GM21515 (cell line): ENCODE data around the gene RPS27L.

ENCODE experiments used
- ATAC-seq: cut with Tn5 transposase; IDR thresholded peaks from one replicate; pipeline ENCODE4 v1.9.1; 2021; ENCODE audit not compliant: unreplicated experiment

The RPS27L gene

GRCh38 chr15:63188247-63188925 is 31.1 kb upstream of the RPS27L start:
- ATAC-seq: no peak

DNA sequence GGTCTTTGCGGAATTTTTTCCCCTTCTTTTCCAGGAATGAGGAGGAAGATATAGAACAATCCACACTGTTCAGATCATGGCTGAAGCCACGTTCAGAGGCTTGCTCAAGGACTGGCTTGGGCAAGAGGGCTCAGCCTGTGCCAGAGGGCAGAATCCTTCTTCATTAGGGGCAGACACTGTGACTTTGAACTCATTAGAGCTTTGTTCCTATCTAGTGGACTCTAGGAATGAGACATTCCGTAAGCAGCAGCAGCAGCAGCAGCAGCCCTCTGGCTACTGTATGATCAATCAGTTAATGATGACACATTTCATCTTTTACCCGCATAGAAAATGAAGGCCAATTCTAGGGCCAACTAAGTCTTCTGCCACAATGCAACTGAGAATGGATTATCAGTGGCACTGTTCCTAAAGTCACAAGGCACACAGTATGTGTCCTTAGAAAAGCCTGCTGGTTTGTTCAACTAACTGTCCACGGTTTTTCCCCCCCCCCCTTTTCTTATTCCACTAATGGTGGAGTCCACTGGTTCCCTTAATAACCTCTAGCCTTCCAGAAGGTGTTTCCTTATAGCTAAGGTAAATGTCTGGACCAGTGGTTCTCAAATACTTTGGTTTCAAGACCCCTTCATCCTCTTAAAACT is 30.4 kb upstream of the RPS27L start:
- ATAC-seq: no peak

DNA sequence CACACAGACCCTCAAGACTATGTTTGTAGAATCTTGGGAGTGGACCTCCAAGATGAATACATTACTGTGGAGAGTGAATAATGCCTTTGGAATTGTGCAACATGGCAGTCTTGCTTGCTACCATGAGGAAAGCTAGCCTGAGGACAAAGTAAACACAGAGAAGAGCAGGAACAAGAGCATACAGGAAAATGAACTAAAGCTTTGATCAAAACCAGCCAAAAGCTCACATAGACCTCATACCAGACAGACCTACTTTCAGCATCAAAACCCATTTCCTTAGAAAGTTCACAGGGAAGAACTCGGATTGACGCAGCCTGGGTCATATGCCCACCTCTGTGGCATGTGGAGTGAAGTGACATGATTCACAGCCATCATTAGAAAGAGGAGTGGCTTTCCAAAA is 28.8 kb upstream of the RPS27L start:
- ATAC-seq: no peak

DNA sequence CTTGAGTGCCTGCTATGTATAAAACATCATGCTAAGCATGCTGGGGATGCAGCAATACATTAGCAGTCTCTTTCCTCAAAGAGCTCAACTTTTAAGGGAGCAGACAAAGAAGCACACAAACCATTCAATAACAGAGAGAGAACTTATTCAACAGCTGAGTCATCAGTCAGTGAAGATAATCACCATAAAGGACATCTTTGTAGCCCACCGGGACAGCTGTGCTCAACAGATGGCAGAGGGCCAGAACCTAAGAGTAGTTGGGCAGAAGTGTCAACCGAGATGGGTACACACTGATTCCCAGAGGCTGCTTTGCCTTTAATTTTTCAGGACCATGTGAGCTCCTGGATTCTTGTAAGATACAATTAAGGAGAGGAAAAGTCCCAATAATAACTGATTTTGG is 27.9 kb upstream of the RPS27L start:
- ATAC-seq: no peak

DNA sequence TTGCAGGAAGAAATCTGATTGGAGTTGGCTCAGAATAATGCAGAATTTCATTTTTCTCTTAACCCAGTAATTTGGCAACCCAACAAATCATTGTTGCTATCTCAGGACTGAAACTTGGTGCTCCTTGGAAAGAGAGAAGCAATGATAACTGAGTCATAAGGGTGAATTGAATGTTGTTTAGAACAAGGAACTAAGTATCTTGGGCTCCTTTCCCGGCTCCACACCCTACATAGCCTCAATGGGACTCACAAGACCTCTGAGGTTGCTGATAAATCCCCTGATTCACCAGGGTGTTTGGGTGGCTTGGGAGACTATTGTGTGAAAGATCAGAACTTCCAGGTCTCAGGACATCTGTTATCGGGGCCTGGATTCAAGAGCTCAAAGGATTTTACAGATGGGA is 24.4 kb upstream of the RPS27L start:
- no peak for ATAC-seq

GRCh38 chr15:63180746-63181145 is 23.5 kb upstream of the RPS27L start:
- no peak for ATAC-seq

GRCh38 chr15:63178034-63178433 is 20.8 kb upstream of the RPS27L start:
- ATAC-seq: no peak

GRCh38 chr15:63176302-63176701 is 19.0 kb upstream of the RPS27L start:
- ATAC-seq: no peak

- no peak for ATAC-seq
These were observed 15.7 kb upstream of the RPS27L start for GRCh38 chr15:63172851-63173451.

GRCh38 chr15:63172376-63172775 is 15.1 kb upstream of the RPS27L start:
- no peak for ATAC-seq

GRCh38 chr15:63169788-63170187 is 12.5 kb upstream of the RPS27L start:
- ATAC-seq: no peak

DNA sequence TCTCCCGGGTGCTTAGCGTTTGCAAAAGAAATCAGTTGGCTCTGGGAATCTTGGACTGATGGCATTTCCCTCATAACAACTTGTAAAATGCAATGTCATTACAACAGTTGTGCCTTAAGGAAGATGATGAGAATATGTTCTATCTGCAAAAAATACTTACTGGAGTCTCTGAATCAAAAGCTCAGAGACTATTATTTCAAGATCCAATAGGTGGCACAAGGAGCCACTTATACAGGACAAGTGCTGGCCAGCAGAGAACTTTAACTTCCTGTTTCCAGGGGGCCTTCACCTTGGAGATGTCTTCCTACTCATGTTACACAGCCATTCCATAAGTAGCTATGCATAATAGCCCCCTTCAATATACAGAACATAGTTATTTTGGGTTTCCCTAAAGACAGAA is 8.9 kb upstream of the RPS27L start:
- ATAC-seq: no peak

- ATAC-seq: no peak
These were observed 8.0 kb upstream of the RPS27L start for GRCh38 chr15:63165166-63165859.

DNA sequence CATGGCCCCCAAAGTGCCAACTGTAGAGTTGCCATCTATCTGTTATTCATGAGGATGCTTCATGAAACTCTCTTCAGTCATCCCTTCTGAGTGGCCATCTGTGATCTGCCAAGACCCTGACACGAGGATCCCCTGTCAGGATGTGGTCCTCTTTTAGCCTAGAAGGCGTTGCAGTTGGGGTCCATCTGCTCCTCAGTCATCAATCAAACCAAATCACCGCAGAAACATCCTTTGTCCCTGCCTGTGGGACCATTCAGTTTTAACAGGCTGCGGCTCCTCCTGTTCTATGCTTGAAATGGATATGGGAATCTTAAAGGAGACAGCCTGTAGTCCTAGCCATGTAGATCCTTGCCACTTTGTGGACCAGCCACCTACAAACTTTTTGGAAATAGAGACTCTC is 5.9 kb upstream of the RPS27L start:
- ATAC-seq: no peak

DNA sequence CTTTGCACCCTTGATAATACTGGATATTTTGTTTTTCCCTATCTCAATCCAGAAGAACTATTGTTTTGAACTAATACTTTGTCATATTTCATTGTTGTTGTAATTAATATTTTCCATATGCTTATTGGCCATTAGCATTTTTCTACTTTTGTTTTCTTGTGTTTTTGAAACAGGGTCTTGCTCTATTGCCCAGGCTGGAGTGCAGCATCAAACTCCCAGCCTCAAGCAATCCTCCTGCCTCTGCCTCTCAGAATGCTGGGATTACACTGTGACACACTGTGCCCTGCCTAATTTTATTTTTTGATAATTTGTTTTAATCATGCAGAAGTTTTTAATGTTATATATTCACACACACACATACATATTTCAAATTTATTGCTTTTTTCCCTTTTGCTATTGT is 3.4 kb upstream of the RPS27L start:
- ATAC-seq: no peak

DNA sequence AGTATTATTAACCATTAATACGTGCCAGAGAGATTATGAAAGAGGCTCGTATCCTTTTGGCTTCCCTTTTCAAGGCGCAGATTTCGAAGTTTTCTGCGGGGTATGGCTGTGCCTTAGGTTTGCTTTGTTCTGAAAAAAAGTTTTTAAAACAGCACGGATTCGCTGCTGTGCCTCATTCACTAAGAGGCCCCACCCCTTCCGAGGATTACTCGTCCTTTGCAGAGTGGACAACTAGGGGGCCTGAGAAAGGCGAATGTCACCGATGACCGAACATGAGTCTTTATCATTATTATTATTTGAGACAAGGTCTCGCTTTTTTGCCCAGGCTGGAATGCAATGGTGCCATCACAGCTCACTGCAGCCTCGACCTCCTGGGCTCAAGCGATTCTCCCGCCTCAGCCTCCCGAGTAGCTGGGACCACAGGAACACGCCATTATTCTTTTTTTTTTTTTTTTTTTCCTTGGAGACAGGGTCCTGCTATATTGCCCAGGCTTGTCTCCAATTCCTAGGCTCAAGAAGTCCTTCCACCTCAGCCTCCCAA is 684 bp upstream of the RPS27L start:
- ATAC-seq: peak; percentile 23

- ATAC-seq: no peak
These were observed 541 bp downstream of the RPS27L start for GRCh38 chr15:63156755-63157117.

DNA sequence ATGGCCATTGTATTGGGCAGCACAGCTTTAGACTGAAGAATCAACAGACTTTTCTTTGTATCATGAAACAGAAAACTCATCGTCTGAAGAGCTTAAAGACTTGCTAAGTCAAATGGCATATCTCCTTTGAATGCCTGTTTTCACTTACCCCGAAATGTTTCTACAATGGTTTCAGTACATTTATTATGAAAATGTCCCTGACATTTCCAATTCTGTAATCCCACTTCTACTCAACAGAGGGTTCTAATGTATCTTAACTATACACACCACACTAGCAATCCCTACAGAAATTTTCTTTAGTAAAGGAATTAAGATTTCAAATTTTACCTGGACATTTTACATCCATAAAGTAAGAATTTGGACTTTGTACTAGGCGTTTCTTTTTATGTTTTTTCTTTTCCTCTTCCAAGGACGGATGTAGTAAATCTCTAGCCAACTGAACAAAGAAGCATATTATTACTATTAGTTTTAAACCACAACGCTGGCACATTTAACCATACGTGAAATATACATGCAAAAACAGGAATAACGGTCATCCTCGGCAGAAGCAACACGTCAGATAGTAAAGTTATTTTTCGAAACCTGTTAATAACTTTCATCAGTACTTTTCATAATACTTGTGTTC is 1.1 kb downstream of the RPS27L start:
- no peak for ATAC-seq

GRCh38 chr15:63155486-63155885 is 1.8 kb downstream of the RPS27L start:
- ATAC-seq: no peak

- ATAC-seq: no peak
These were observed 5.6 kb downstream of the RPS27L start for GRCh38 chr15:63151665-63152064.

DNA sequence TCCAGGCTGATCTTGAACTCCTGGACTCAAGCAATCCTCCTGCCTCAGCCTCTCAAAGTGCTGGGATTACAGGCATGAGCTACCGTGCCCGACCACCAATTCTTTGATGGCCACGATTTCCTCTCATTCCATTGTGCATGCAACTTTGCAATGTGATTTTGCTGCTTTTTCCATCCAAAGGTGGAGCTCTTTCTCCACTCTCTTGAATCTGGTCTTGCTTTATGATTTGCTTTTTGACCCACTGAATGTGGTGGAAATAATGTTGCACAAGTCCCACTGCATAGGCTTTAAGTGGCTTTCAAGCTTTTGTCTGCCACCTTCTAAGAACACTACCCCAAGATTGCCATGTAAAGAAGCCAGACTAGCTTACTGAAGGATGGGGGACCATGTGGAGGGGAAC is 10.6 kb downstream of the RPS27L start:
- no peak for ATAC-seq
